KMS-11 (cell line): ENCODE data around the gene MEGF11.

Experiments used
- H2AFZ ChIP-seq: fragments of 200-600 bp; sonication (generic); 2 replicates; pipeline ENCODE4 v1.6.1; 2016; ENCODE audit warnings: antibody characterized with exemption, mixed run types, low read depth
- H3K27ac ChIP-seq: fragments of 200-600 bp; sonication (generic); 2 replicates; pipeline ENCODE4 v1.6.1; 2016; ENCODE audit warnings: mild to moderate bottlenecking, mixed run types
- H3K27me3 ChIP-seq: fragments of 200-600 bp; sonication (generic); 2 replicates; pipeline ENCODE4 v1.6.1; 2017; ENCODE audit warnings: mild to moderate bottlenecking, low read depth, mixed run types, moderate library complexity; ENCODE audit not compliant: insufficient read depth
- H3K36me3 ChIP-seq: fragments of 200-600 bp; sonication (generic); 2 replicates; pipeline ENCODE4 v1.6.1; 2017; ENCODE audit warnings: mild to moderate bottlenecking, mixed run types; ENCODE audit not compliant: insufficient read depth
- H3K4me1 ChIP-seq: fragments of 200-600 bp; sonication (generic); 2 replicates; pipeline ENCODE4 v1.6.1; 2016; ENCODE audit warnings: mild to moderate bottlenecking, low read depth, mixed run types; ENCODE audit not compliant: poor library complexity, severe bottlenecking
- H3K4me2 ChIP-seq: fragments of 200-600 bp; sonication (generic); 2 replicates; pipeline ENCODE4 v1.7.0; 2016; ENCODE audit warnings: mild to moderate bottlenecking, mixed run types
- H3K4me3 ChIP-seq: fragments of 200-600 bp; sonication (generic); IDR thresholded peaks from 2 replicates; pipeline ENCODE4 v1.6.1; 2017; ENCODE audit warnings: low read depth, low read length, mixed read lengths; ENCODE audit not compliant: insufficient read depth
- H3K79me2 ChIP-seq: fragments of 200-600 bp; sonication (generic); 2 replicates; pipeline ENCODE4 v1.6.1; 2016; ENCODE audit warnings: low read depth, mixed run types; ENCODE audit not compliant: insufficient read depth
- H3K9ac ChIP-seq: fragments of 200-600 bp; sonication (generic); 2 replicates; pipeline ENCODE4 v1.6.1; 2016; ENCODE audit warnings: mild to moderate bottlenecking, mixed run types
- H4K20me1 ChIP-seq: fragments of 200-600 bp; sonication (generic); 2 replicates; pipeline ENCODE4 v1.6.1; 2016; ENCODE audit warnings: mild to moderate bottlenecking, mixed run types; ENCODE audit not compliant: insufficient read depth
- TF ChIP-seq, protein P1 (sequence below): fragments of 200-600 bp; sonication (generic); conservative IDR thresholded peaks from 2 replicates; pipeline ENCODE4 v1.6.1; 2017; ENCODE audit warnings: low read depth, mild to moderate bottlenecking, antibody characterized with exemption, low read length, moderate library complexity, mixed read lengths

MEGF11 gene

DNA sequence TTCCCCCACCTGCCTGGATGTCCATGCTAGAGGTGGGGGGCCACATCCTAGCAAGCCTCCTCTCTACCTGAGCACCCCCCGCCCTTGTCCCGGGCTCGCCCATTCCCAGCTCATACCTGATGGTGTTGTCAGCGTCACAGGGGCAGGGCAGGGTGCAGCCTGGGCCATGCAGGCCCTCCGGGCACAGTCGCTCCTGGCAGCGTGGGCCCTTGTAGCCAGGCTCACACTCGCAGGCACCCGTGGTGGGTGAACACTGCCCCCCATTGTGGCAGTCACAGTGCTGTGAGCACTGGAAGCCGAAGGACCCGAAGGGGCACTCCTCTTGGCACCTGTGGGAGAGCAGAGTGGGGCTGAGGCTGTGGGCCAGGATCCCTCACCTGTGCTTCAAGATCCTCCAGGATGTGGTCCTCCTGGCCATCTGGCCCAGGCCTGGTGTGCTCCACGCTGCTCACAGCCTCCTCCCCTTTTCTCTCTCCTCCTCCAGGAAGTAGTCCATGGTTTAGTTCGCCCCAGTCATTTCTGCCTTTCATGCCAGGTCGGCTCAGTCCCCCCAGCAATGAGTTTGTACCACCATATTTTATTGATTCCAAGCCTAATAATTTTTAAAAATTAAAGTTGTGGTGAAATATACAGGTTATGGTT, 288.6 kb downstream of the MEGF11 start:
- Histone ChIP-seq H3K27ac (no peak overlapping the region), H3K36me3 (no peaks in the 10 kb centered on the region), H3K4me3 (no peak overlapping the region), H3K79me2 (no peaks in the 10 kb centered on the region), H2AFZ (no peak overlapping the region), H3K27me3 (no peaks in the 10 kb centered on the region; the same call in 1 of the 2 replicates), H4K20me1 (no peaks in the 10 kb centered on the region), H3K4me2 (no peak overlapping the region), H3K4me1 (no peaks in the 10 kb centered on the region), H3K9ac (no peak overlapping the region)
- TF ChIP-seq, protein P1, sequence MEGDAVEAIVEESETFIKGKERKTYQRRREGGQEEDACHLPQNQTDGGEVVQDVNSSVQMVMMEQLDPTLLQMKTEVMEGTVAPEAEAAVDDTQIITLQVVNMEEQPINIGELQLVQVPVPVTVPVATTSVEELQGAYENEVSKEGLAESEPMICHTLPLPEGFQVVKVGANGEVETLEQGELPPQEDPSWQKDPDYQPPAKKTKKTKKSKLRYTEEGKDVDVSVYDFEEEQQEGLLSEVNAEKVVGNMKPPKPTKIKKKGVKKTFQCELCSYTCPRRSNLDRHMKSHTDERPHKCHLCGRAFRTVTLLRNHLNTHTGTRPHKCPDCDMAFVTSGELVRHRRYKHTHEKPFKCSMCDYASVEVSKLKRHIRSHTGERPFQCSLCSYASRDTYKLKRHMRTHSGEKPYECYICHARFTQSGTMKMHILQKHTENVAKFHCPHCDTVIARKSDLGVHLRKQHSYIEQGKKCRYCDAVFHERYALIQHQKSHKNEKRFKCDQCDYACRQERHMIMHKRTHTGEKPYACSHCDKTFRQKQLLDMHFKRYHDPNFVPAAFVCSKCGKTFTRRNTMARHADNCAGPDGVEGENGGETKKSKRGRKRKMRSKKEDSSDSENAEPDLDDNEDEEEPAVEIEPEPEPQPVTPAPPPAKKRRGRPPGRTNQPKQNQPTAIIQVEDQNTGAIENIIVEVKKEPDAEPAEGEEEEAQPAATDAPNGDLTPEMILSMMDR = no peak

DNA sequence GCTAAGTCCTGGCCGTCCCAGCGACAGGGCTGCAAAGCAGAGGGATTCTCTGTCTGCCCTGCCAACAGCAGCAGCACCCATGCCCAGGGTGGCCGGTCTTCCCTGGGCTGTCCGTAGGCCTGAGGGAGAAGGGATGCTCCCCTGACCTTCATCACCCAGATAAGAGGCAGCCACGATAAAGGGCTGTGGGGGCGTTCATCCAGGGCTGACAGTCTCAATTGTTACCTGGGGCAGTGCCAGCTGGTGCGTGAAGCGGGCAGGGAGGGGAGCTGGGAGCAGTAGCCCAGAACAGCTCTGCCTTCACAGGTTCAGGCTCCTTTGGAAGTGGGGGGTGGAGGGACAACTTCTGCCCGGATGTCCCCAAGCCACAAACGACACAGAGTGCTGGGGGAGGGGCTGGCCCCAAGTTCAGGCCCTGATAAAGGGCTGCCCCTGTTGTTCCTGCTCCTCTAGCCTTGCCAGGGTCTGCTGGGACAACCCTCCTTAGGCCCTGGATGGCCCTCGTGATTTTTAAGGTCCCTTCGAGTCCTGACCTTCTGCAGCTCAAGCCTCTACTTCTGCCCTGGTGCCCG, 289.6 kb downstream of the MEGF11 start:
- Histone ChIP-seq H3K4me3 (no peak overlapping the region), H4K20me1 (no peaks in the 10 kb centered on the region), H3K79me2 (no peaks in the 10 kb centered on the region), H3K9ac (no peak overlapping the region), H3K27me3 (no peaks in the 10 kb centered on the region; the same call in 1 of the 2 replicates), H3K4me1 (no peaks in the 10 kb centered on the region), H2AFZ (no peak overlapping the region), H3K27ac (no peak overlapping the region), H3K36me3 (no peaks in the 10 kb centered on the region), H3K4me2 (no peak overlapping the region)
- TF ChIP-seq, protein P1 = no peak

DNA sequence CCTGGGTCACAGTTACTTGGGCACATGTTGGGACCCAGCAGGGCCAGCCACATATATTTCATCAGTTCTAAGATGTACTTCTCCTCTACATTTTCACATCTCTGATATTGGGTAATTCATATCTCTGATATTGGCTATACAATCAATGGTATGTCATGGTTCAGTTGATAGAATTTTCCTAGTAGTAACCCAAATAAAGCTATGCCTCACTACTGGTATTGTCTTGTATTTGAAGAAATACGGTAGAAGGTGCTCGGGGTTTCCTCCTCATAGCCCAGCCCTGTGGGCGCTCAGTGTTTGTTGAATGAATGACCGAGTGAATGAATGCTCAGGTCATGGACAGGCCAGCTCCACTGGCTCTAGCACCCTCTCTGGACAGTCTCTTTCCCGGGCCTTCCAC, 290.2 kb downstream of the MEGF11 start:
- Histone ChIP-seq H3K79me2 (no peaks in the 10 kb centered on the region), H2AFZ (no peak overlapping the region), H3K36me3 (no peaks in the 10 kb centered on the region), H3K4me2 (no peak overlapping the region), H3K27ac (no peak overlapping the region), H3K4me1 (no peaks in the 10 kb centered on the region), H3K4me3 (no peak overlapping the region), H3K9ac (no peak overlapping the region), H4K20me1 (no peaks in the 10 kb centered on the region), H3K27me3 (no peaks in the 10 kb centered on the region; the same call in 1 of the 2 replicates)
- TF ChIP-seq, protein P1 = no peak

DNA sequence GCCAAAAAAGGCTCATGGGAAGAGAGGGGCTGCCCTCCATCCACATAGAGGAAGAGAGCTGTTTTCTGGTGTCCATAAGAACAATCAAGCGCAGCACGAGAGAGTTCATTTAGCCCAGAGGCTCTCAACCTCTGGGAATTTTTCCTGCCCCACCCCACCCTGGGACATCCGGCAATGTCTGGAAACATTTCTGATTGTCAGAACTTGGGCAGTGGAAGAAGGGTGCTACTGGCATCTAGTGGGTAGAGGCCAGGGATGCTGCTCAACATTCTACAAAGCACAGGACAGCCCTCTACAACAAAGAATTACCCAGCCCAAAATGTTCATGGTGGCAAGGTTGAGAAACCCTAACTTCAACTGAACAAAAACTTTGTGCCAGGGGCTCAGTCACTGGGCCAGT, 291.4 kb downstream of the MEGF11 start:
- H3K4me3 ChIP-seq = no peak overlapping the region
- H2AFZ ChIP-seq = no peak overlapping the region
- H3K36me3 ChIP-seq = no peaks in the 10 kb centered on the region
- H3K27me3 ChIP-seq = no peaks in the 10 kb centered on the region; the same call in 1 of the 2 replicates
- no peaks in the 10 kb centered on the region for H3K79me2 ChIP-seq
- H3K9ac ChIP-seq = no peak overlapping the region
- H3K27ac ChIP-seq = no peak overlapping the region
- no peaks in the 10 kb centered on the region for H3K4me1 ChIP-seq
- no peak overlapping the region for H3K4me2 ChIP-seq
- TF ChIP-seq, protein P1 = no peak
- no peaks in the 10 kb centered on the region for H4K20me1 ChIP-seq
